HCT116 (cell line): Measurements from ENCODE around the gene MSH4. TPM values are rescaled to one million over a fixed set of nuclear protein-coding genes. Genes with fewer than 3 reads are reported as not detected.

Experiments used
- ATAC-seq: fragments of 200-7000 bp; cut with Tn5 transposase; 2 replicates; pipeline ENCODE4 v1.9.1; 2020; ENCODE audit warnings: mild to moderate bottlenecking, moderate library complexity
- BruUV-seq: library from RNA; stranded (reverse); fragments of 400-500 nt; replicated peaks from 2 replicates; lab custom pipeline; 2021; lab: Mats Ljungman, UMichigan
- CTCF ChIA-PET: fragments of 300-600 bp; sonication (Branson Sonifier 250); formaldehyde crosslinking; loops from one replicate; lab custom pipeline; 2021; ENCODE audit warnings: antibody characterized with exemption; lab: Charles Lee
- POLR2A ChIA-PET: fragments of 300-600, 350-600 bp; sonication (Branson Sonifier 250); formaldehyde crosslinking; loops from one replicate; lab custom pipeline; 2021; ENCODE audit warnings: antibody characterized with exemption; lab: Charles Lee
- RAD21 ChIA-PET, 2 experiments: fragments of 300-600 bp; sonication (Branson Sonifier 250); formaldehyde crosslinking; loops; one replicate each; lab custom pipeline; 2023; ENCODE audit warnings: low total read pairs in 2 of 2; ENCODE audit not compliant: uncharacterized antibody in 2 of 2, unreplicated experiment in 2 of 2, low non-redundant PET in 1 of 2; lab: Charles Lee
- DNase-seq: peaks from one replicate; pipeline ENCODE4 v3.0.0-alpha.2; 2010; ENCODE audit warnings: low read depth, low spot score
- H2AFZ ChIP-seq: fragments of 200-600 bp; shearing (Covaris generic), sonication (generic); 2 replicates; pipeline ENCODE4 v1.6.1; 2017; ENCODE audit warnings: low read depth, mixed run types, mixed read lengths, antibody characterized with exemption, low read length; ENCODE audit not compliant: poor library complexity, severe bottlenecking
- H3K27ac ChIP-seq: 2 replicates; pipeline ENCODE4 v1.5.1; 2012; ENCODE audit warnings: low read depth, low read length
- H3K27me3 ChIP-seq: fragments of 200-600 bp; sonication (generic); 2 replicates; pipeline ENCODE4 v1.6.1; 2016; ENCODE audit warnings: mixed run types, low read length, mixed read lengths; ENCODE audit not compliant: insufficient read depth
- H3K36me3 ChIP-seq, 2 experiments: fragments of 200-500 bp in 1 of 2; fragments of 200-600 bp in 1 of 2; sonication (Bioruptor generic) in 1 of 2; sonication (generic) in 1 of 2; 2 replicates each; pipeline versions ENCODE4 v1.5.1 to v1.6.1; 2014 to 2016; ENCODE audit warnings: low read length in 2 of 2, inconsistent platforms in 1 of 2, mixed read lengths in 1 of 2, mixed run types in 1 of 2; ENCODE audit not compliant: insufficient read depth in 2 of 2, control insufficient read depth in 1 of 2
- H3K4me1 ChIP-seq, 2 experiments: fragments of 200-600 bp in 1 of 2; sonication (generic) in 1 of 2; 2 replicates each; pipeline versions ENCODE4 v1.5.1 to v1.6.1; 2012 to 2017; ENCODE audit warnings: low read length in 2 of 2, inconsistent platforms in 1 of 2, mild to moderate bottlenecking in 1 of 2, mixed read lengths in 1 of 2, mixed run types in 1 of 2, moderate library complexity in 1 of 2; ENCODE audit not compliant: insufficient read depth in 2 of 2, control insufficient read depth in 1 of 2
- H3K4me2 ChIP-seq: fragments of 200-600 bp; sonication (generic); 2 replicates; pipeline ENCODE4 v1.6.1; 2017; ENCODE audit warnings: mixed run types, low read length, mixed read lengths
- H3K4me3 ChIP-seq, 2 experiments: fragments of 200-600 bp in 1 of 2; sonication (generic) in 1 of 2; replicated peaks in 1 of 2; 2 replicates each; pipeline ENCODE4 v1.5.1; 2011 to 2016; ENCODE audit warnings: low read length in 2 of 2, control low read depth in 1 of 2, low read depth in 1 of 2, mild to moderate bottlenecking in 1 of 2, mixed read lengths in 1 of 2, mixed run types in 1 of 2
- H3K79me2 ChIP-seq: fragments of 200-600 bp; sonication (generic); 2 replicates; pipeline ENCODE4 v1.6.1; 2017; ENCODE audit warnings: mild to moderate bottlenecking, mixed run types, low read length, moderate library complexity, mixed read lengths; ENCODE audit not compliant: insufficient read depth
- H3K9ac ChIP-seq: fragments of 200-600 bp; sonication (generic); 2 replicates; pipeline ENCODE4 v1.6.1; 2016; ENCODE audit warnings: low read length, mixed read lengths
- H3K9me2 ChIP-seq: fragments of 200-600 bp; sonication (generic), shearing (Covaris generic); 2 replicates; pipeline ENCODE4 v1.6.1; 2017; ENCODE audit warnings: mixed run types, mild to moderate bottlenecking, moderate library complexity; ENCODE audit not compliant: insufficient read depth
- H3K9me3 ChIP-seq, 2 experiments: fragments of 200-500 bp in 1 of 2; fragments of 200-600 bp in 1 of 2; sonication (Bioruptor generic) in 1 of 2; sonication (generic) in 1 of 2; 2 replicates each; pipeline ENCODE4 v1.6.1; 2014 to 2017; ENCODE audit warnings: low read length in 2 of 2, mixed read lengths in 2 of 2, inconsistent platforms in 1 of 2, low read depth in 1 of 2, mild to moderate bottlenecking in 1 of 2, mixed run types in 1 of 2, moderate library complexity in 1 of 2; ENCODE audit not compliant: control insufficient read depth in 1 of 2, insufficient read depth in 1 of 2
- H4K20me1 ChIP-seq: fragments of 200-600 bp; sonication (generic), shearing (Covaris generic); 2 replicates; pipeline ENCODE4 v1.6.1; 2017; ENCODE audit warnings: mixed run types, mild to moderate bottlenecking, moderate library complexity; ENCODE audit not compliant: insufficient read depth
- CBX3 ChIP-seq: IDR thresholded peaks from 2 replicates; pipeline ENCODE4 v1.6.1; 2012; ENCODE audit warnings: low read depth
- EGR1 ChIP-seq: IDR thresholded peaks from 2 replicates; pipeline ENCODE4 v1.6.1; 2012; ENCODE audit warnings: low read depth
- EZH2 ChIP-seq: fragments of 200-600 bp; sonication (generic); IDR thresholded peaks from 2 replicates; pipeline ENCODE4 v1.6.1; 2017; ENCODE audit warnings: antibody characterized with exemption, mixed run types
- EZH2phosphoT487 ChIP-seq: fragments of 200-600 bp; IDR thresholded peaks from 2 replicates; pipeline ENCODE4 v1.6.1; 2018; ENCODE audit warnings: antibody characterized with exemption, borderline replicate concordance
- JUND ChIP-seq: IDR thresholded peaks from 2 replicates; pipeline ENCODE4 v1.6.1; 2012
- POLR2A ChIP-seq: IDR thresholded peaks from 2 replicates; pipeline ENCODE4 v1.7.0; 2011; ENCODE audit warnings: borderline replicate concordance; ENCODE audit not compliant: insufficient read depth, insufficient read length; ENCODE audit errors: extremely low read depth
- POLR2AphosphoS5 ChIP-seq: IDR thresholded peaks from 2 replicates; pipeline ENCODE4 v1.6.1; 2011; ENCODE audit warnings: mild to moderate bottlenecking, low read depth, low read length, moderate library complexity
- SIN3A ChIP-seq: IDR thresholded peaks from 2 replicates; pipeline ENCODE4 v1.6.1; 2012; ENCODE audit warnings: low read depth
- SP1 ChIP-seq: IDR thresholded peaks from 2 replicates; pipeline ENCODE4 v1.6.1; 2012; ENCODE audit warnings: low read depth
- SRF ChIP-seq: IDR thresholded peaks from 2 replicates; pipeline ENCODE4 v1.6.1; 2012; ENCODE audit warnings: low read depth
- YY1 ChIP-seq: IDR thresholded peaks from 2 replicates; pipeline ENCODE4 v1.6.1; 2011; ENCODE audit warnings: low read length, low read depth, moderate library complexity, mild to moderate bottlenecking; ENCODE audit not compliant: insufficient replicate concordance; ENCODE audit errors: extremely low read depth
- intact Hi-C: fragments of 100-400 bp; cut with micrococcal nuclease; formaldehyde crosslinking; loops from 2 replicates; pipeline ENCODE4 v1.10.0; 2022
- total RNA-seq: library from RNA; stranded (reverse); gene quantifications from one replicate; pipeline ENCODE4 v1.2.1, GENCODE V29; 2021; ENCODE audit not compliant: unreplicated experiment
- TF ChIP-seq, protein P1 (sequence below): IDR thresholded peaks from 2 replicates; pipeline ENCODE4 v1.6.1; 2012
- TF ChIP-seq, protein P2 (sequence below): IDR thresholded peaks from 2 replicates; pipeline ENCODE4 v1.6.1; 2012

Gene MSH4
- total RNA-seq, 1 experiment from 2014 or later: 1.7 TPM

DNA sequence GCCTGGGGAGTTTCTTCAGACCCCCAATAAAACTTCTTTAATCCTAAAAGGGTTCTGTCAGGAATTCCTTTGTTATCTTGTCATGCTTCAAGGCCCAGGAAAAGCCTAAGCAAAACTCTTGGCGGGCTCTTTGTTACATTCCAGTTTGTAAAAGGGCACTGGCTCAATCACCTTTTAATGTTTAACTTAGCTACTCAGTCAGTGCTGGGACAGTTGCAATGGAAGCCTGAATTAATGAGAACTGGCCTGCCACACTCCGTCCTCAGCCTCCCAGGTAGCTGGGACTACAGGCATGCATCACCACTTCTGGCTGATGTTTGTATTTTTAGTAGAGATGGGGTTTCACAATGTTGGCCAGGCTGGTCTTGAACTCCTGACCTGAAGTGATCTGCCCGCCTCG, 156.8 kb downstream of the MSH4 start:
- Histone ChIP-seq H3K36me3 (no peaks in the 10 kb centered on the region), H3K27ac (no peak overlapping the region), H3K4me3 (no peak overlapping the region), H3K4me2 (no peak overlapping the region), H3K9me3 (no peaks in the 10 kb centered on the region), H3K9ac (no peak overlapping the region), H3K9me2 (no peaks in the 10 kb centered on the region), H4K20me1 (no peaks in the 10 kb centered on the region), H2AFZ (no peak overlapping the region), H3K79me2 (no peaks in the 10 kb centered on the region), H3K27me3 (no peaks in the 10 kb centered on the region), H3K4me1 (peaks cover 0 to 5% of the 10 kb centered on the region in 2 experiments; a peak in 1 of 4 replicates)
- ATAC-seq: no peak
- TF ChIP-seq, protein P1, sequence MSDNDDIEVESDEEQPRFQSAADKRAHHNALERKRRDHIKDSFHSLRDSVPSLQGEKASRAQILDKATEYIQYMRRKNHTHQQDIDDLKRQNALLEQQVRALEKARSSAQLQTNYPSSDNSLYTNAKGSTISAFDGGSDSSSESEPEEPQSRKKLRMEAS: no peak
- TF ChIP-seq CBX3: no peak
- TF ChIP-seq YY1: no peak
- no peak for TF ChIP-seq SRF
- TF ChIP-seq EZH2phosphoT487: no peak
- TF ChIP-seq POLR2A: no peak
- TF ChIP-seq, protein P2, sequence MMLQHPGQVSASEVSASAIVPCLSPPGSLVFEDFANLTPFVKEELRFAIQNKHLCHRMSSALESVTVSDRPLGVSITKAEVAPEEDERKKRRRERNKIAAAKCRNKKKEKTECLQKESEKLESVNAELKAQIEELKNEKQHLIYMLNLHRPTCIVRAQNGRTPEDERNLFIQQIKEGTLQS: no peak
- no peak for TF ChIP-seq POLR2AphosphoS5
- no peak for TF ChIP-seq EGR1
- TF ChIP-seq SP1: no peak
- no peak for TF ChIP-seq SIN3A
- no peak for TF ChIP-seq EZH2
- DNase-seq: no peak
- RAD21 ChIA-PET: no interaction called here
- BruUV-seq: no TSS peak
- POLR2A ChIA-PET: no interaction called here
- intact Hi-C loops: no loop called here
- CTCF ChIA-PET: no interaction called here

DNA sequence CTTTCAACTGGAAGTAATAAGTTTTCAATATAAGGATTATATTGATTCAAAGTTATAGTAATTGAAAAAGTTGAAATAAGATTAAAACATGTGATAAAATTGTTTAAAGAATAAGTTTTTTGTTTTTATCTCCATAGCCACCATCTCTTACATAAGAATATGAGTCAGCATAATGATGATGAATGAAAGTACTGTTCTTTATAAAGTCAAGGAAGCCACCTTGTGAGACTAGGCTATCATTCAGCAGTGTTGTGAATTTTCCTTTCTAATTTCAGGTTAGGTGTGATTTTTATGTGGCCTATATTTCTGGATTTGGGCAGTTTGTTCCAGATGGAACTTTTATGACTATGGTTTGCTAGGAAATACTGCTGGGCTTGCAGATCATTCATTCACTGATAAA, 157.9 kb downstream of the MSH4 start:
- Histone ChIP-seq H3K79me2 (no peaks in the 10 kb centered on the region), H3K27ac (no peak overlapping the region), H3K9ac (no peak overlapping the region), H3K36me3 (no peaks in the 10 kb centered on the region), H3K4me3 (no peak overlapping the region), H4K20me1 (no peaks in the 10 kb centered on the region), H3K4me2 (no peak overlapping the region; the same call in 1 of the 2 replicates), H2AFZ (peak overlapping the region; percentile 59), H3K9me2 (no peaks in the 10 kb centered on the region), H3K27me3 (no peaks in the 10 kb centered on the region), H3K9me3 (no peaks in the 10 kb centered on the region), H3K4me1 (peaks cover 0 to 5% of the 10 kb centered on the region in 2 experiments; a peak in 1 of 4 replicates)
- POLR2A ChIA-PET: no interaction called here
- RAD21 ChIA-PET: no interaction called here
- intact Hi-C loops: no loop called here
- CTCF ChIA-PET: no interaction called here
- ATAC-seq (no peak), DNase-seq (no peak)
- no TSS peak for BruUV-seq
- no peak for TF ChIP-seq JUND
- TF ChIP-seq, protein P2: no peak
- no peak for TF ChIP-seq EGR1
- no peak for TF ChIP-seq SIN3A

Other genes starting within 250 kb of the MSH4 start
- gene SLC44A5, start 185.8 kb upstream of the MSH4 start, total RNA-seq: 2.4 TPM
- 48.7 TPM for gene ACADM, start 72.2 kb upstream of the MSH4 start, total RNA-seq
- 203 TPM for gene RABGGTB, start 10.6 kb upstream of the MSH4 start, total RNA-seq
- not detected for gene ASB17, start 135.5 kb downstream of the MSH4 start, total RNA-seq